ENCODE measurements around the gene TFDP2.

The TFDP2 gene

DNA sequence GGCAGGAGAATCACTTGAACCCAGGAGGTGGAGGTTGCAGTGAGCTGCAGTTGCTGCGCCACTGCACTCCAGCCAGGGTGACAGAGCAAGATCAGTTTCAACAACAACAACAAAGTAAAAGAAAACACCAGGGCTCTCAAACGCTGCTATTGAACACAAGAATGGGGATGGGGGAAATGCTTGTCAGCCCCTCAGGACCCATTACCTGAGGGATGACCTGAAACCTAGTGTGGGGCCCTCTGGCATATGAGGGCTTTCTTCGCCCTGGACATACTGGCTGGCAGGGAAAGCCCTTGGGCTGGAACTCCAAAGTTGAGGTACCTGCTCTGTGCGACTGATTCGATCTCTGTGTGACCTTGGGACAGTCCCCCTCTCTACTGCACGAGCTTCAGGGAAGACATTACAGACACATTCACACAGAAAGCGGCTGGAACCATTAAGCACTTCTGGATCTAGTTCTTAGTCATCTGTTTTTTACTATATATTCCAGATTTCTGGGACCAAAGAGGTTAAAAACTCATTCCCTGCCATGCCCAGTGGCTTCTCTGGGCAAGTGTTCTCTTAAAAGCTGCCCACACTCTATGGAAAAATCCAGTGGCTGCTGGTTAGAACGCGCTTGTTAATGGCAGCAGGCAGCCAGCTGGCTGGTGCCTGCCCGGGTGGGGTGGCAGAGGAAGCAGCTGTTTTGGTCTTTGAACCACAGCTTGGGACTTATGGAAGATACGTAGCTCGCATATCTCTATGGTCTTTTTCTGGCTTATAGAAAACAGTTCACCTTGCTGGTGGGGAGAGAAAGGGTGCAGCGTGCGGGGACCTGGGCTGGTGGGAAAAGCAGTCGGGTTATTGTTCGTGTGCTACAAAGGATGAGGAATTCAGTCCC, 215.7 kb downstream of the TFDP2 start:
- no peak overlapping the region for H4K91ac ChIP-seq (ENCODE audit: low read depth, low read length)
- no peaks in the 10 kb centered on the region for H3K79me2 ChIP-seq (ENCODE audit: control insufficient read depth, insufficient read depth, low read length, poor library complexity)
- no peak overlapping the region for H3K4ac ChIP-seq (ENCODE audit: low read depth, low read length)
- no peak overlapping the region for H2BK120ac ChIP-seq (ENCODE audit: insufficient read depth, low read length, poor library complexity)
- no peak overlapping the region for H2AK5ac ChIP-seq (ENCODE audit: low read length)
- no peak overlapping the region for H3K27ac ChIP-seq (ENCODE audit: low read depth, low read length)
- no peak overlapping the region for H4K12ac ChIP-seq (ENCODE audit: low read depth, low read length)
- WGBS (ENCODE audit: extremely low coverage, insufficient coverage, insufficient read length): no CpG with 5 or more reads among the region's 16 CpGs
- H3K4me1 ChIP-seq (ENCODE audit: control insufficient read depth in 1 of 2, insufficient read depth in 2 of 2, low read length in 2 of 2): no peaks in the 10 kb centered on the region
- H3K4me3 ChIP-seq (ENCODE audit: low read depth, low read length): no peak overlapping the region
- H3K14ac ChIP-seq (ENCODE audit: low read length): no peak overlapping the region
- H3K27me3 ChIP-seq (ENCODE audit: insufficient read depth, low read length): no peaks in the 10 kb centered on the region
- H3K18ac ChIP-seq (ENCODE audit: low read length): no peak overlapping the region
- no peaks in the 10 kb centered on the region for H3K79me1 ChIP-seq (ENCODE audit: low read length)
- no peak overlapping the region for H2AFZ ChIP-seq (ENCODE audit: insufficient read depth, low read length, poor library complexity)
- H2BK5ac ChIP-seq (ENCODE audit: low read depth, low read length, poor library complexity): no peak overlapping the region
- no peaks in the 10 kb centered on the region for H3K9me3 ChIP-seq (ENCODE audit: insufficient read depth, low read depth, low read length)
- H3K23ac ChIP-seq (ENCODE audit: low read length): no peak overlapping the region
- no peak overlapping the region for H3K4me2 ChIP-seq (ENCODE audit: low read length)
- no peak overlapping the region for H3K9ac ChIP-seq (ENCODE audit: low read length)
- DNase-seq: no peak
- H4K8ac ChIP-seq (ENCODE audit: low read depth, low read length): no peak overlapping the region
- no peak overlapping the region for H2BK12ac ChIP-seq (ENCODE audit: low read length)
- peaks cover 0 to 4% of the 10 kb centered on the region in 2 experiments for H3K36me3 ChIP-seq (ENCODE audit: control insufficient read depth in 1 of 2, insufficient read depth in 2 of 2, low read length in 2 of 2)

DNA sequence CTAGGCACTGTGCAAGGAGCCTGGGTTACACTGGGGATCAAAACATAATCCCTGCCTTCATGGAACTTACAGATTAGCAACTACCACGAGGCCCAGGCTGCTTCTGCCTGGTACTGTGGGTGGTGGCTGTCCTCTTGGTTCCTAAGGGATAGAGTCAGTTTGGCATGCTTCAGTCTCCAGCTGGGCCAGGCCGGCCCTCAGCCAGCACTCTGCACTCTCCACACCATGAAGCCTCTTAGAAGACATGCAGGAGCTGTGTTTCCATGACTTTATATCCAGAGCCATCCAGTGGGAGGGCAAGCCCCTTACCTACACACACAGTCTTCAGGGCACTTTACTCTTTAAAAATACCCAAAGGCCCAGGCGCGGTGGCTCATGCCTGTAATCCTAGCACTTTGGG, 218.5 kb downstream of the TFDP2 start:
- no CpG with 5 or more reads among the region's 4 CpGs for WGBS (ENCODE audit: extremely low coverage, insufficient coverage, insufficient read length)
- no peak overlapping the region for H3K4me3 ChIP-seq (ENCODE audit: low read depth, low read length)
- H3K9ac ChIP-seq (ENCODE audit: low read length): no peak overlapping the region

DNA sequence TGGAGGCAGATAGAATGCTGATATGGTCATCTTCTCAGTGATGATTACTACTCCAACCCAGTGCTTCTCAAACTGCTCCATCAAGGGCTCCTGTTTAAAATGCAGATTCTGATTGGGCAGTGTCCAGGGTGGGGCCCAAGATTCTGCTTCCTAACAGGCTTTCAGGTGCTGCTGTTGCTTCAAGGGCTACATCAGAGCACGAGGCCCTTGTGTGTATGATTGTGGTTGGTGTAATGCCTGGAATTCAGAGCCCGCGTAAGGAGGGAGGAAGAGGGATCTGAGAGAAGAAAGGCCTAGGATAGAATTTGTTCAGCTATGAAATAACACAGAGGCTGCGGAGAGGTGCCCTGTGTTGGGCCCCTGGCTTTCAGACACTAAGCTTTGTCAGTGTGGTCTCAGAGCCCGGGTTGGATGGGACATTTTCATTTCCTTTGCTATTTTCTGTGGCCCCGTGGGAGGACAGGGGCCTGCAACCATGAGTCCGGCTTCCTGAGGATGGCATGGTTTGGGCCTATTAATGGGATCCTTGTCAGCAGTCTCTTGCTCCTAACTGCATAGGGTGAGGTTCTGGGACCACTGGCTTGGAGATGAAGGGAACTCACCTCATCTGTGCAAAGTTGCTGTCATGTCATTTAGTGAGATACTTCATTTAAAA, 219.9 kb downstream of the TFDP2 start:
- Histone ChIP-seq H3K18ac (ENCODE audit: low read length) (no peak overlapping the region), H4K8ac (ENCODE audit: low read depth, low read length) (no peak overlapping the region), H3K9ac (ENCODE audit: low read length) (no peak overlapping the region), H3K4me3 (ENCODE audit: low read depth, low read length) (no peak overlapping the region), H3K27ac (ENCODE audit: low read depth, low read length) (no peak overlapping the region), H2AK5ac (ENCODE audit: low read length) (no peak overlapping the region), H3K4me1 (ENCODE audit: control insufficient read depth in 1 of 2, insufficient read depth in 2 of 2, low read length in 2 of 2) (no peaks in the 10 kb centered on the region), H3K23ac (ENCODE audit: low read length) (no peak overlapping the region), H3K79me1 (ENCODE audit: low read length) (no peaks in the 10 kb centered on the region), H3K9me3 (ENCODE audit: insufficient read depth, low read depth, low read length) (no peaks in the 10 kb centered on the region), H3K4ac (ENCODE audit: low read depth, low read length) (no peak overlapping the region), H3K27me3 (ENCODE audit: insufficient read depth, low read length) (no peaks in the 10 kb centered on the region), H4K12ac (ENCODE audit: low read depth, low read length) (no peak overlapping the region), H2AFZ (ENCODE audit: insufficient read depth, low read length, poor library complexity) (no peak overlapping the region), H2BK120ac (ENCODE audit: insufficient read depth, low read length, poor library complexity) (no peak overlapping the region), H2BK5ac (ENCODE audit: low read depth, low read length, poor library complexity) (no peak overlapping the region), H3K79me2 (ENCODE audit: control insufficient read depth, insufficient read depth, low read length, poor library complexity) (no peaks in the 10 kb centered on the region), H2BK12ac (ENCODE audit: low read length) (no peak overlapping the region), H3K36me3 (ENCODE audit: control insufficient read depth in 1 of 2, insufficient read depth in 2 of 2, low read length in 2 of 2) (peaks cover 10 to 20% of the 10 kb centered on the region in 2 experiments), H3K14ac (ENCODE audit: low read length) (no peak overlapping the region), H3K4me2 (ENCODE audit: low read length) (no peak overlapping the region), H4K91ac (ENCODE audit: low read depth, low read length) (no peak overlapping the region)
- DNase-seq: peak in 1 of 2 donors; percentile 34
- WGBS (ENCODE audit: extremely low coverage, insufficient coverage, insufficient read length): no CpG with 5 or more reads among the region's 7 CpGs

More for the DNA sequence above, 218.5 kb downstream of the TFDP2 start:
- H3K23ac ChIP-seq (ENCODE audit: low read length): no peak overlapping the region
- H3K18ac ChIP-seq (ENCODE audit: low read length): no peak overlapping the region
- no peak overlapping the region for H2BK12ac ChIP-seq (ENCODE audit: low read length)
- no peaks in the 10 kb centered on the region for H3K9me3 ChIP-seq (ENCODE audit: insufficient read depth, low read depth, low read length)
- H3K79me2 ChIP-seq (ENCODE audit: control insufficient read depth, insufficient read depth, low read length, poor library complexity): no peaks in the 10 kb centered on the region
- H3K4ac ChIP-seq (ENCODE audit: low read depth, low read length): no peak overlapping the region
- DNase-seq: no peak
- H3K4me2 ChIP-seq (ENCODE audit: low read length): no peak overlapping the region
- no peaks in the 10 kb centered on the region for H3K79me1 ChIP-seq (ENCODE audit: low read length)
- no peak overlapping the region for H2AK5ac ChIP-seq (ENCODE audit: low read length)
- no peak overlapping the region for H4K91ac ChIP-seq (ENCODE audit: low read depth, low read length)
- no peak overlapping the region for H2BK120ac ChIP-seq (ENCODE audit: insufficient read depth, low read length, poor library complexity)
- no peak overlapping the region for H3K14ac ChIP-seq (ENCODE audit: low read length)
- no peaks in the 10 kb centered on the region for H3K27me3 ChIP-seq (ENCODE audit: insufficient read depth, low read length)
- H4K8ac ChIP-seq (ENCODE audit: low read depth, low read length): no peak overlapping the region
- H4K12ac ChIP-seq (ENCODE audit: low read depth, low read length): no peak overlapping the region
- no peak overlapping the region for H2AFZ ChIP-seq (ENCODE audit: insufficient read depth, low read length, poor library complexity)
- H3K27ac ChIP-seq (ENCODE audit: low read depth, low read length): no peak overlapping the region
- H2BK5ac ChIP-seq (ENCODE audit: low read depth, low read length, poor library complexity): no peak overlapping the region
- H3K36me3 ChIP-seq (ENCODE audit: control insufficient read depth in 1 of 2, insufficient read depth in 2 of 2, low read length in 2 of 2): peaks cover 10 to 14% of the 10 kb centered on the region in 2 experiments
- no peaks in the 10 kb centered on the region for H3K4me1 ChIP-seq (ENCODE audit: control insufficient read depth in 1 of 2, insufficient read depth in 2 of 2, low read length in 2 of 2)

GRCh38 chr3:141928631-141929270, 220.6 kb downstream of the TFDP2 start:
- Histone ChIP-seq H3K36me3 (ENCODE audit: control insufficient read depth in 1 of 2, insufficient read depth in 2 of 2, low read length in 2 of 2) (peaks cover 10 to 20% of the 10 kb centered on the region in 2 experiments), H2BK12ac (ENCODE audit: low read length) (no peak overlapping the region), H3K79me1 (ENCODE audit: low read length) (no peaks in the 10 kb centered on the region), H3K4me2 (ENCODE audit: low read length) (no peak overlapping the region), H3K4ac (ENCODE audit: low read depth, low read length) (no peak overlapping the region), H2BK120ac (ENCODE audit: insufficient read depth, low read length, poor library complexity) (no peak overlapping the region), H3K79me2 (ENCODE audit: control insufficient read depth, insufficient read depth, low read length, poor library complexity) (no peaks in the 10 kb centered on the region), H3K9me3 (ENCODE audit: insufficient read depth, low read depth, low read length) (no peaks in the 10 kb centered on the region), H4K12ac (ENCODE audit: low read depth, low read length) (no peak overlapping the region), H4K91ac (ENCODE audit: low read depth, low read length) (no peak overlapping the region), H3K4me1 (ENCODE audit: control insufficient read depth in 1 of 2, insufficient read depth in 2 of 2, low read length in 2 of 2) (no peaks in the 10 kb centered on the region), H3K27ac (ENCODE audit: low read depth, low read length) (no peak overlapping the region), H2AK5ac (ENCODE audit: low read length) (no peak overlapping the region), H3K18ac (ENCODE audit: low read length) (no peak overlapping the region), H2BK5ac (ENCODE audit: low read depth, low read length, poor library complexity) (no peak overlapping the region), H3K14ac (ENCODE audit: low read length) (no peak overlapping the region), H3K4me3 (ENCODE audit: low read depth, low read length) (no peak overlapping the region), H3K9ac (ENCODE audit: low read length) (no peak overlapping the region), H2AFZ (ENCODE audit: insufficient read depth, low read length, poor library complexity) (no peak overlapping the region), H4K8ac (ENCODE audit: low read depth, low read length) (no peak overlapping the region), H3K23ac (ENCODE audit: low read length) (no peak overlapping the region), H3K27me3 (ENCODE audit: insufficient read depth, low read length) (no peaks in the 10 kb centered on the region)
- DNase-seq: no peak
- WGBS (ENCODE audit: extremely low coverage, insufficient coverage, insufficient read length): no CpG with 5 or more reads among the region's 15 CpGs
